Activated CD8-positive, alpha-beta memory T cell treated with anti-CD3 and anti-CD28 coated beads for 4 hours (primary cell): ENCODE data around the gene SRRM3.
"Not testable (repeated sequence)": the region's sequence is repeated elsewhere in the genome, so short reads cannot be mapped to it uniquely, and the experiment has no call there.

Experiments
- DNase-seq, 2 donors: peaks; one replicate each; pipeline ENCODE4 v3.0.0-alpha.2; 2020; ENCODE audit warnings: low read depth in 2 of 2

The SRRM3 gene

DNA sequence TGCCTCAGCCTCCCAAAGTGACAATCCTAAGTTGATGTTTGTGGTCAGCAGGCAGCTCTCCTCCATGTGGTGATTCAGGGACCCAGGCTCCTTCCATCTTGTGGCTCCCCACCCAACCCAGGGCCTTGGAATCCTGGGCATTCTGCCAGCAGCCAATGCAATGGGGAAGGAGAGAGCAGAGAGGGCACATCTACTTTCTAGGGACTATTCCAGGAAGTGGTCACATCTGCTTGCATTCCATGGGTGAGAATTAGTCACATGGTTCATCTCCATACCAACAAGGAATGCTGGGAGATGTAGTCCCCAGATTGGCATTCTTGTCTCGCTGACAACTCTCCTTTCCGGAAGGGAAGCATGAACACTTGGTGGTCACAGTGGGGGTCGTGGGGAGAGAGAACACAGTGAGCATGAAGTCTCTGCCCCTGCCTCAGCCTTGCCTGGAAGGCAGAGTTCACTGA, 9.9 kb upstream of the SRRM3 start:
- no peak for DNase-seq

- DNase-seq: no peak
These were observed 8.2 kb upstream of the SRRM3 start for GRCh38 chr7:76193466-76193865.

- DNase-seq: no peak
These were observed 7.8 kb upstream of the SRRM3 start for GRCh38 chr7:76193883-76194282.

GRCh38 chr7:76196786-76197185, 4.9 kb upstream of the SRRM3 start:
- DNase-seq: no peak

- no peak for DNase-seq
These were observed 3.5 kb upstream of the SRRM3 start for GRCh38 chr7:76198202-76198601.

- no peak for DNase-seq
These were observed 952 bp downstream of the SRRM3 start for GRCh38 chr7:76202666-76203030.

GRCh38 chr7:76204147-76204546, 2.5 kb downstream of the SRRM3 start:
- no peak for DNase-seq

GRCh38 chr7:76206633-76207032, 4.9 kb downstream of the SRRM3 start:
- DNase-seq: no peak

DNA sequence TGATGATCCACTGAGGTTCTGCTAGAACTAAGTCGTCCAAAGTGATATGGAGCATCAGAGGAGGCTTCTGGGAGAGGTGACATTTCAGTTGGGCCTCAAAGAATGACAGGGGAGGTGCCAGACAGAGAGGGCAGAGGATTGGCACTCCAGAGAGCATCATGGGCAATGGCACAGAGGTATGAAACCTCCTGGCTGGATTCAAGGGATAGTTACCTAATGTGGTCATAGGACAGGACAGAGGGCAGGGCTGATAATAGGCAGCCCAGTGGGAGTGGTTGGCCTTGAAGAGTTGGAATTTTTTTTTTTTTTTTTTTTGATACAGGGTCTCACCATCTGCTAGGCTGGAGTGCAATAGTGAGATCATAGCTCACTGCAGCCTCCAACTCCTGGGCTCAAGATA, 7.6 kb downstream of the SRRM3 start:
- DNase-seq: no peak

DNA sequence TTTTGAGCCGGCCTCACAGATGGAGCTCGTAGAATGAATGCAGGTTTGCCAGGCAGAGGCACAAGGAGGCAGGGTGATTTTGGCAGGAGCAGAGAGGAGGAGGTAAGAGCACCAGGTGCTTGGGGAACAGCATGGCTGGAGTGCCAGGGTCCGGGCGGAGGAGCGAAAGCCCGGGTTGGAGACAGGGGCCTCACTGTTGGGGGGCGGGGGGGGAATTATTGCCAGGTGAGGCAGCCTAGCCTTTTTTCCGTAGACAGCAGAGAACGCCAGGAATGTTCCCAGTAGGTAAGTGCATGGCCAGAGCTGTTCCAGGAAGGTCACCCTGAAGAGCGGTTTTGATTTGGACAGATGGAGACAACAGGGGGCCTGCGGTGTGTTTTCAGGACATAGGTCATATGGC, 9.5 kb downstream of the SRRM3 start:
- DNase-seq: no peak

- DNase-seq: not testable (repeated sequence)
These were observed 13.7 kb downstream of the SRRM3 start for GRCh38 chr7:76215349-76215748.

DNA sequence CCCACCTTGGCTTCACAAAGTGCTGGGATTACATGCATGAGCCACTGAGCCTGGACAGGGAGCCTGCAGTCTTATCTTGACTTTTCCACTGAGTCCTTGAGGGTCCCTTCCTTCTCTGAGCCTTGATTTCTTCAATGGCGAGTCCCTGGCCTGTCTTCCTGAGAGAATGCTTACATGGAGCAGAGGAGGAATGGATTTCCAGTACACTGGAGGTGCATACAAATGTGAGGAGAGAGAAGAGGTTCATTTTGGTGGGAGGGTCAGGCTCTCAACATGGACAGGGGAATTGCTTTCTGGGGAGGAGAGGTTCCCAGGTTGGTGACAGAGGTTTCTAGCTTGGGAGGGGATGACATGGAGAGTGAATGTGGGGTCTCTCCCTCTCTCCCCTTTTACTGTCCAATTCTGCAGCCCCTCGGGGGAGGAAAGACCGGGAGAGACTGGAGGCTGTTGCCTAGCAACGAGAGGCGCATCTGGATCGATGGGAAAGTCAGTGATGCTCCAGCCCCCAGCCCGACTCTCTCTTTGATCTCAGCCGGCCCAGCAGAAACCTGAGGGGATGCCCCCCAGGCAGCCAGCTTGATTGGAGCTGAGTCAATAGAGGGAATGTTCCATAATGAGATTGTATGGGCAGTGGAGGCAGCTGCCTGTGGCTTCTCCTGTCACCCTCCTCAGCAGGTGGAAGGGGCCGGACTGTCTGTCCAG, 14.8 kb downstream of the SRRM3 start:
- no peak for DNase-seq

- DNase-seq: no peak
These were observed 16.4 kb downstream of the SRRM3 start for GRCh38 chr7:76217942-76218566.

DNA sequence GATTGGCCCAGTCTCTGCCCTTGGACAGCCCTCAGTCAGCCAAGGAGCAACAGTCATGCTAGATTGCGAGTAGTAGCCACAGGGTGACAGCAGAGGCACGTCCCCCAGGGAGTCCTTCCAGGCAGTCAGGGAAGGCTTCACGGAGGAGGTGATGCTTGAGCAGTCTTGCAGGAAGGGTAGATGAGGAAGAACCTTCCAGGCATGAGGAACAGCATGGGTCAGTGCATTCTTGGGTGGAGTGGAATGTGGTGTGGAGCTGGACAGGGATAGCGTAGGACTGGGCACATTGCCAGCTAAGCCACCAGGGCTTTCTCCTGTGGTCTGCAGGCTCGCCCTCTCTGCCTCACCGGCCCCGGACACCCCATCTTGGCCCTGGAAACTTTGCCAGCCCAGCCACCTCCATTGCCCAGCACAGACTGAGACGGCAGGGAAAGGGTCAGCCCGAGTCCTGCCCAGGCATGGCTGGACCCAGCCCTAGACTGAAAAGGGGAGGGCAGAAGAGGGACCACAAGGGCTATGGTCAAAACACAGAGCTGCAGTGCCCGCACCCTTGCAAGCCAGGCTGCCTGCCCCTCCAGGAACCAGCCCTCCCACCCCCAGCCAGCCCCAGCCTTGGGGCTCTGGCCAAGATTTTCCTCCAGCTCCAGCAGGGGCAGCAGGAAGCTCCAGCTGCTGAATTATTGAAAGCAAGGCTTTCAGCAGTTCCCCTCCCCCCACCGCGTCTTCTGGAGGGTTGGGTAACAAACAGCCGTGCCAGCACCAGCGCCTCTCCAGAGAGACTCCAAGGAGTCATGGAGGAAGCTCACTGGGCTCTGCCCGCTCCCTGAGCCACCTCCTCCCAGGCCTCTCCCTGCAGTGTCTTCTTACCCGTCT, 18.7 kb downstream of the SRRM3 start:
- DNase-seq: no peak

- no peak for DNase-seq
These were observed 20.6 kb downstream of the SRRM3 start for GRCh38 chr7:76222333-76222732.

- no peak for DNase-seq
These were observed 21.1 kb downstream of the SRRM3 start for GRCh38 chr7:76222839-76223238.

- no peak for DNase-seq
These were observed 21.7 kb downstream of the SRRM3 start for GRCh38 chr7:76223286-76223972.

- no peak for DNase-seq
These were observed 23.0 kb downstream of the SRRM3 start for GRCh38 chr7:76224695-76225094.

- DNase-seq: no peak
These were observed 23.7 kb downstream of the SRRM3 start for GRCh38 chr7:76225379-76225778.

DNA sequence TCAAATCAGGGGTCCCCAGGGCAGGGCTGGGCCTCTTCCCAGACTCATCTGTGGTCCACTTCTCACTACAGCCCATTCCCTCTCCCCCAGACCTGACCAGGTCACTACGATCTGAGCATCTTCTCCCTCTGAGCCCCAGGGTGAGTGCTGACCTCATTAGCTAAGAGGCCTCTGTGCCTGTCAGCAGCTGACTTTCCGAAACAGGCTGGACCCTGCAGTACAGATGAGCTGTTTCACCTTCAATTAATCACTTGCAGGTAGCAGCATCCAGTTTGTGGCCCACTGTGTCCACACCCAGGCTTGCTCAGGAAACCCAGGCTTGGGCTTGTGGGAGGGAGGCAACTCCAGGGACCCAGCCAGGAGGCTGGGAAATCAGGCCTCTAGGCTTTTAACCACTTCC, 24.3 kb downstream of the SRRM3 start:
- no peak for DNase-seq

DNA sequence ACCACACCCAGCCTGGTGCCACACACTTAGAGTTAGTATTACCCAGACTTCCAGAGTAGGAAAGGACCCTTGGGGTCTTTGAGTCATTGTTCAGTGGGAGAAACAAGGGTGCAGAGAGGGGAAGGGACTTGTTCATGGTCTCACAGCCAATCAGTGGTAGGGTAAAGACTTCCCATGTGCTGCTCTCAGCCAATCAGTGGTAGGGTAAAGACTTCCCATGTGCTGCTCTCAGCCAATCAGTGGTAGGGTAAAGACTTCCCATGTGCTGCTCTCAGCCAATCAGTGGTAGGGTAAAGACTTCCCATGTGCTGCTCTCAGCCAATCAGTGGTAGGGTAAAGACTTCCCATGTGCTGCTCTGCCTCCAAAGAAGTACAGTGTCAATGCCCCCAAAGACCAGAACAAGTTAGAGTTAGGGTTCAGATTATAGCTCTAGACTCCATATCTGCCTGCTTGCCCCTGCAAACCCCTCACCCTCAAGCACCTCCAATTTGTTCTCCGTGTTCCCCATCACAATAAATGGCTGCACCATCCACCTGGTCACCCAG, 25.3 kb downstream of the SRRM3 start:
- not testable (repeated sequence) for DNase-seq

DNA sequence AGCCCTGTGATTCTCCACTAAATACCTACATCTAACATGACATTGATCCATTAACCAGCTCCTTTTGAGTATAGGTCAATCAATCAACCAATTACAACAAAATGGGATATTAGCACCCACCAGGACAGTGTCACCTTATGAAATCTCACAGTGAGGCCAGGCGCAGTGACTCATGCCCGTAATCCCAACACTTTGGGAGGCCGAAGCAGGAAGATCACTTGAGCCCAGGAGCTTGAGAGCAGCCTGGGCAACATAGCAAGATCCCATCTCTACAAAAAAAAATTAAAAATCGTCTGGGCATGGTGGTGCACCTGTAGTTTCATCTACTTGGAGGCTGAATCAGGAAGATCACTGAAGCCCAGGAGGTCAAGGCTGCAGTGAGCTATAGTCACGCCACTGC, 28.5 kb downstream of the SRRM3 start:
- no peak for DNase-seq
